Esophagus muscularis mucosa (tissue), 4 donors: ENCODE results near the gene KDM5C. TPM values are rescaled to one million over a fixed set of nuclear protein-coding genes. Genes with fewer than 3 reads are reported as not detected.

ENCODE experiments used
- DNase-seq: peaks from one replicate; pipeline ENCODE4 v3.0.0-alpha.2; 2017; ENCODE audit errors: extremely low spot score
- H3K27ac ChIP-seq, 4 donors: fragments of 200-600 bp; sonication (generic); replicated peaks in 1 of 4; 1 replicate in 3 of 4; 2 replicates in 1 of 4; pipeline ENCODE4 v1.5.1; 2016 to 2019; ENCODE audit warnings: mild to moderate bottlenecking in 1 of 4
- H3K27me3 ChIP-seq, 4 donors: fragments of 200-600 bp; sonication (generic); one replicate each; pipeline versions ENCODE4 v1.5.1 to v1.6.0; 2016 to 2019
- H3K36me3 ChIP-seq, 4 donors: fragments of 200-600 bp; sonication (generic); one replicate each; pipeline ENCODE4 v1.5.1; 2016 to 2019
- H3K4me1 ChIP-seq, 4 donors: fragments of 200-600 bp; sonication (generic); one replicate each; pipeline ENCODE4 v1.5.1; 2016 to 2019
- H3K4me3 ChIP-seq, 4 donors: fragments of 200-600 bp; sonication (generic); 1 replicate in 2 of 4; 2 replicates in 2 of 4; pipeline ENCODE4 v1.5.1; 2016 to 2019; ENCODE audit warnings: mild to moderate bottlenecking in 4 of 4, moderate library complexity in 1 of 4
- H3K9me3 ChIP-seq, 4 donors: fragments of 200-600 bp; sonication (generic); 1 replicate in 3 of 4; 2 replicates in 1 of 4; pipeline ENCODE4 v1.5.1; 2016 to 2019
- EP300 ChIP-seq: sonication (generic); formaldehyde crosslinking; IDR thresholded peaks from one replicate; pipeline ENCODE4 v1.6.1; 2017; ENCODE audit warnings: antibody characterized with exemption
- POLR2A ChIP-seq: fragments of 450-650 bp; IDR thresholded peaks from one replicate; pipeline ENCODE4 v1.6.1; 2017; ENCODE audit warnings: antibody characterized with exemption, moderate library complexity, mild to moderate bottlenecking, low read depth
- POLR2AphosphoS5 ChIP-seq, 2 donors: sonication (generic); formaldehyde crosslinking; IDR thresholded peaks; one replicate each; pipeline ENCODE4 v1.6.1; 2017; ENCODE audit warnings: antibody characterized with exemption in 2 of 2
- WGBS: methylation state at CpG from one replicate; pipeline ENCODE4 v1.1.5; 2018; 5-methylcytosine and 5-hydroxymethylcytosine counted together
- intact Hi-C: fragments of 100-400 bp; cut with DNase I; formaldehyde crosslinking; loops from one replicate; pipeline ENCODE4 v1.15.1; 2023
- total RNA-seq, 4 donors: library from RNA; depleted of rRNA; stranded (reverse); fragments of >200 nt; gene quantifications; one replicate each; pipeline versions ENCODE4 v1.1.0 to v1.2.1, GENCODE V29; 2016
- TF ChIP-seq, protein P1 (sequence below), 3 experiments: fragments of 200-600 bp in 2 of 3; fragments of 450-650 bp in 1 of 3; sonication (generic) in 2 of 3; IDR thresholded peaks; one replicate each; pipeline ENCODE4 v1.5.1; 2017 to 2019; ENCODE audit warnings: antibody characterized with exemption in 3 of 3, mild to moderate bottlenecking in 2 of 3, moderate library complexity in 1 of 3

KDM5C gene
- total RNA-seq, 4 donors from 2014 or later, result 64.8 to 128 (median 85.2) TPM

- TF ChIP-seq, protein P1, sequence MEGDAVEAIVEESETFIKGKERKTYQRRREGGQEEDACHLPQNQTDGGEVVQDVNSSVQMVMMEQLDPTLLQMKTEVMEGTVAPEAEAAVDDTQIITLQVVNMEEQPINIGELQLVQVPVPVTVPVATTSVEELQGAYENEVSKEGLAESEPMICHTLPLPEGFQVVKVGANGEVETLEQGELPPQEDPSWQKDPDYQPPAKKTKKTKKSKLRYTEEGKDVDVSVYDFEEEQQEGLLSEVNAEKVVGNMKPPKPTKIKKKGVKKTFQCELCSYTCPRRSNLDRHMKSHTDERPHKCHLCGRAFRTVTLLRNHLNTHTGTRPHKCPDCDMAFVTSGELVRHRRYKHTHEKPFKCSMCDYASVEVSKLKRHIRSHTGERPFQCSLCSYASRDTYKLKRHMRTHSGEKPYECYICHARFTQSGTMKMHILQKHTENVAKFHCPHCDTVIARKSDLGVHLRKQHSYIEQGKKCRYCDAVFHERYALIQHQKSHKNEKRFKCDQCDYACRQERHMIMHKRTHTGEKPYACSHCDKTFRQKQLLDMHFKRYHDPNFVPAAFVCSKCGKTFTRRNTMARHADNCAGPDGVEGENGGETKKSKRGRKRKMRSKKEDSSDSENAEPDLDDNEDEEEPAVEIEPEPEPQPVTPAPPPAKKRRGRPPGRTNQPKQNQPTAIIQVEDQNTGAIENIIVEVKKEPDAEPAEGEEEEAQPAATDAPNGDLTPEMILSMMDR (IDR thresholded peaks at IDR 0.05), result no peak
- TF ChIP-seq POLR2A (no peak), POLR2AphosphoS5 (IDR thresholded peaks at IDR 0.05) (no peak), EP300 (no peak)
- no peaks in the 10 kb centered on the region for H3K4me1 ChIP-seq
- H3K36me3 ChIP-seq, result peaks cover 0 to 38% (median 16%) of the 10 kb centered on the region in 4 donors
- no peak for DNase-seq
- no peaks in the 10 kb centered on the region for H3K27me3 ChIP-seq
- no peak overlapping the region for H3K4me3 ChIP-seq
- H3K27ac ChIP-seq, result no peak overlapping the region
- intact Hi-C loops, result no loop called here
- 66% methylated on average over 2 of the region's 2 CpGs for WGBS
- no peaks in the 10 kb centered on the region for H3K9me3 ChIP-seq
Observed at GRCh38 chrX:53251307-53251706, 26.3 kb upstream of the KDM5C start.

DNA sequence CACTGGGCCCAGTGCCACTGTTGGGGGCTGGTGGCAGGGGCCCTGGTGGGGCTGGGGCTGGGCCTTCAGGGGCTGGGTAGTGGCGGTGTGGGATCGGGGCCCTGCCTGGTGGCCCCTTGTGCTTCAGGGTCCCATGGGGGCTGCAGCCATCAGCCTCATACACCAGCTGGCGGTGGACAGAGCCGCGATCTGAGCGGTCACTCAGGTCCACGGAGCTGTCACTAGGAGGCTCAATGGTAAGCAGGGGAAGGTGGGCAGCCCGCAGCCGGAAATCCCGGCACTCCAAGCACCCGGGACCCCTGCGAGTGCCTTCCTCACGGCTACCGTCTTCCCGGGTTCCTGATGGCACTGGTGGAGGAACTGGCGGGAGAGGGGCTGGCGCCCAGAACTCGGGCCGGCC, 25.5 kb upstream of the KDM5C start:
- no peak for DNase-seq
- Histone ChIP-seq H3K27me3 (no peaks in the 10 kb centered on the region), H3K36me3 (peaks cover 0 to 38% (median 16%) of the 10 kb centered on the region in 4 donors), H3K9me3 (no peaks in the 10 kb centered on the region), H3K27ac (no peak overlapping the region), H3K4me3 (no peak overlapping the region), H3K4me1 (no peaks in the 10 kb centered on the region)
- TF ChIP-seq, protein P1 (IDR thresholded peaks at IDR 0.05), result no peak
- TF ChIP-seq EP300, result no peak
- intact Hi-C loops, result no loop called here
- WGBS, result 98% methylated on average over 7 of the region's 19 CpGs

DNA sequence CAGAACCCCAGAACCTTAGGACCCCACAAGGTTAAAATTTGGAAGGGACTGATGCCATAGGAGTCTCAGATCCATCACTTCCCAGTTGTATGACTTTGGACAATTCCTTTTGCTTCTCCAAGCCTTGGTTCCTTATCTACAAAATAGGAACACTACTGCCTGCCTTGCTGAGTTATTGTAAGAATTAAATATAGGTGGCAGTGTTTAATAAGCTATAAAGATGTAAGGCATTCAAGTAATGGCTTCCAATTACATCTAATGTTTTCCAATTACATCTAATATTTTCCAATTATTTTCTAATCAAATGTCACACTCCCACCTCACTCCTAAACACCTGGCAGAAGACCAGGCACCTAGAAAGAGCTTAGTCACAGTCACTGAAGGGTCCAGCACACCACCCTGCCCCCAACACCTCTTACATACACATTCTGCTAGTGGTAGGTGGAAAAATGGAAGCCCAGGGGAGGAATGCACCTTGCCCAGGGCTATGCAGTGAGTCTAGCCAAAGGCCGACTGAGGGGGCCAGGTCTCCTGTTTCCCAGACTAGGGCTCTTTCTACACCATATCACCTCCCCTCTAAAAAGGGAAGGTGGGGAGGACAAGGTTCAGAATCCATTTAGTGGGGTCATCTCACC, 24.5 kb upstream of the KDM5C start:
- intact Hi-C loops, result no loop called here
- H3K4me3 ChIP-seq, result no peak overlapping the region
- H3K4me1 ChIP-seq, result no peaks in the 10 kb centered on the region
- WGBS, result 89% methylated on average over 1 of the region's 1 CpG
- H3K27ac ChIP-seq, result no peak overlapping the region
- H3K9me3 ChIP-seq, result no peaks in the 10 kb centered on the region
- no peaks in the 10 kb centered on the region for H3K27me3 ChIP-seq
- no peak for TF ChIP-seq POLR2AphosphoS5 (IDR thresholded peaks at IDR 0.05)
- TF ChIP-seq, protein P1 (IDR thresholded peaks at IDR 0.05), result no peak
- TF ChIP-seq POLR2A, result no peak
- no peak for TF ChIP-seq EP300
- no peak for DNase-seq
- H3K36me3 ChIP-seq, result peaks cover 0 to 34% (median 16%) of the 10 kb centered on the region in 4 donors

DNA sequence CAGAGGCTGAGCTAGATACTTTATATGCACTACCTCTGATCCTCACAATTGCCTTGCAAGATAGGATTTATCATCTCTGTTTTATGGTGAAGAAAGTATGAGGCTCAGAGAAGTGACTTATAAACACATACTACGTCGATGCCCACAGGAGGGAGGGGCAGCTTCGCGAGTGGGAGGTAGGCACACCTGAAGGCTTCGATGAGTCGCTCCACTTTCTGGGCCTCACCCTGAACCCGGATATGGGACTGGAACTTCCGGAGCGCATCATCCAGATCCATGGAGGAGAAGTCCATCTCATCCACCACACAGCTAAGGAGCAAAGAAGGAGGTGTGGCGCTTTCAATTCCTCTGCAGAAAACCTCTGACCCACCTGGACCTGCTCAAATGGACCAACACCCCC, 22.9 kb upstream of the KDM5C start:
- intact Hi-C loops, result no loop called here
- no peak for DNase-seq
- no peak overlapping the region for H3K27ac ChIP-seq
- H3K4me3 ChIP-seq, result no peak overlapping the region
- H3K4me1 ChIP-seq, result no peaks in the 10 kb centered on the region
- H3K36me3 ChIP-seq, result peaks cover 0 to 32% (median 16%) of the 10 kb centered on the region in 4 donors
- TF ChIP-seq POLR2A (no peak), EP300 (no peak), POLR2AphosphoS5 (IDR thresholded peaks at IDR 0.05) (no peak)
- TF ChIP-seq, protein P1 (IDR thresholded peaks at IDR 0.05), result no peak
- H3K9me3 ChIP-seq, result no peaks in the 10 kb centered on the region
- no peaks in the 10 kb centered on the region for H3K27me3 ChIP-seq
- WGBS, result 94% methylated on average over 10 of the region's 10 CpGs

DNA sequence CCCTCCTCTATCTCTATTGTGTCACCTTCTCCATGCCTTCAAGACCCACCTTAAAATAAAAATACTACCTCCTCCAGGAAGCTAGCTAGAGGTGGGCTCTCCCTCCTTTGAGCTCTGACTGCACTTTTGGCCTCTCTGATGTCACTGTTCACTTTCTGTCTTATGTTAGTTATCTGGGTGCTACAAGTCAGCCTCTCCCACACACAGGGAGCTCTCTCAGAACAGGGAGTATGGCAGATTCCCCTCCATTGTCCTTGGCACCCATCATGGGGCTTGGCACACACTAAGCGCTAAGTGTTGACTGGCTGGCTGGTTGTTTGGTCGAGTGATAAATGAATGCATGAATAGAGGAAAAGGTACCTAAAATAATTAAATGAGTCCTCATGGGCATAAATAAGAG, 21.2 kb upstream of the KDM5C start:
- Histone ChIP-seq H3K4me3 (no peak overlapping the region), H3K36me3 (peaks cover 4 to 45% (median 21%) of the 10 kb centered on the region in 4 donors), H3K27me3 (no peaks in the 10 kb centered on the region), H3K4me1 (no peaks in the 10 kb centered on the region), H3K27ac (no peak overlapping the region), H3K9me3 (no peaks in the 10 kb centered on the region)
- no peak for DNase-seq
- TF ChIP-seq, protein P1 (IDR thresholded peaks at IDR 0.05), result no peak
- TF ChIP-seq EP300 (no peak), POLR2AphosphoS5 (IDR thresholded peaks at IDR 0.05) (no peak), POLR2A (no peak)
- intact Hi-C loops, result no loop called here
- 77% methylated on average over 2 of the region's 2 CpGs for WGBS
